Posterior cingulate gyrus (tissue), 11 donors: ENCODE results near the gene SPATS1.
A peak's percentile ranks its signal among the peaks of the same experiment; 100 is the strongest.
"Not testable (repeated sequence)": the region's sequence is repeated elsewhere in the genome, so short reads cannot be mapped to it uniquely, and the experiment has no call there.

Experiments
- DNase-seq, 10 donors: peaks; one replicate each; pipeline versions ENCODE4 v3.0.0 to v3.0.0-alpha.2; 2020 to 2021; ENCODE audit warnings: mixed read lengths in 3 of 10
- intact Hi-C: fragments of 100-400 bp; cut with DNase I; formaldehyde crosslinking; loops from one replicate; pipeline ENCODE4 v1.15.1; 2023

Gene SPATS1

GRCh38 chr6:44310241-44310640, 32.2 kb upstream of the SPATS1 start:
- DNase-seq: peak in 1 of 10 donors; percentile 60
- intact Hi-C loops: no loop called here

- DNase-seq: no peak
- intact Hi-C loops: no loop called here
Measured at GRCh38 chr6:44311304-44311703, 31.1 kb upstream of the SPATS1 start.

- DNase-seq: no peak
- intact Hi-C loops: no loop called here
Measured at GRCh38 chr6:44311767-44312166, 30.7 kb upstream of the SPATS1 start.

GRCh38 chr6:44312901-44313788, 29.3 kb upstream of the SPATS1 start, which contains the start of gene AARS2:
TSS of gene AARS2 (minus strand) at chr6:44313347. CDS start at chr6:44313323, 24 bp downstream.
- intact Hi-C loops: no loop called here
- DNase-seq: peak; percentile 76 to 97 (median 88)

GRCh38 chr6:44314657-44315056, 27.8 kb upstream of the SPATS1 start:
- intact Hi-C loops: not testable (repeated sequence)
- DNase-seq: peak in 1 of 10 donors; percentile 22

GRCh38 chr6:44315516-44315915, 26.9 kb upstream of the SPATS1 start:
- DNase-seq: no peak
- intact Hi-C loops: no loop called here

- no peak for DNase-seq
- intact Hi-C loops: no loop called here
Measured at GRCh38 chr6:44315951-44316350, 26.5 kb upstream of the SPATS1 start.

- intact Hi-C loops: no loop called here
- peak in 1 of 10 donors; percentile 46 for DNase-seq
Measured at GRCh38 chr6:44316481-44316880, 26.0 kb upstream of the SPATS1 start.

- intact Hi-C loops: not testable (repeated sequence)
- DNase-seq: peak in 1 of 10 donors; percentile 22
Measured at GRCh38 chr6:44317136-44317631, 25.3 kb upstream of the SPATS1 start.

- DNase-seq: peak in 1 of 10 donors; percentile 37
- intact Hi-C loops: no loop called here
Measured at GRCh38 chr6:44321210-44321609, 21.2 kb upstream of the SPATS1 start.

- DNase-seq: no peak
- intact Hi-C loops: no loop called here
Measured at GRCh38 chr6:44327096-44327495, 15.4 kb upstream of the SPATS1 start.

GRCh38 chr6:44327760-44328159, 14.7 kb upstream of the SPATS1 start:
- intact Hi-C loops: no loop called here
- DNase-seq: no peak

- DNase-seq, intact Hi-C loops: not testable (repeated sequence)
Measured at GRCh38 chr6:44328203-44328602, 14.2 kb upstream of the SPATS1 start.

GRCh38 chr6:44329858-44330257, 12.6 kb upstream of the SPATS1 start:
- intact Hi-C loops: no loop called here
- no peak for DNase-seq

GRCh38 chr6:44332585-44332984, 9.9 kb upstream of the SPATS1 start:
- no peak for DNase-seq
- intact Hi-C loops: no loop called here

GRCh38 chr6:44333273-44333919, 9.1 kb upstream of the SPATS1 start:
- intact Hi-C loops: no loop called here
- peak in 1 of 10 donors; percentile 52 for DNase-seq

- DNase-seq: no peak
- intact Hi-C loops: no loop called here
Measured at GRCh38 chr6:44333942-44334341, 8.5 kb upstream of the SPATS1 start.

- intact Hi-C loops: no loop called here
- DNase-seq: peak in 1 of 10 donors; percentile 49
Measured at GRCh38 chr6:44335631-44336030, 6.8 kb upstream of the SPATS1 start.

- peak in 8 of 10 donors; percentile 26 to 89 (median 64) for DNase-seq
- intact Hi-C loops: loop anchor here (1.0 kb wide), 2 partner anchors 70 to 166 kb away; no protein-coding TSS in a partner anchor
Measured at GRCh38 chr6:44338228-44339122, 4.0 kb upstream of the SPATS1 start.

GRCh38 chr6:44339301-44339700, 3.1 kb upstream of the SPATS1 start:
- peak in 1 of 10 donors; percentile 53 for DNase-seq
- intact Hi-C loops: no loop called here
